HS-5 (cell line): Measurements from ENCODE around the gene ATP8B3.

Source experiments
- DNase-seq: peaks from one replicate; pipeline ENCODE4 v3.0.0-alpha.2; 2012; ENCODE audit warnings: low read depth

ATP8B3 gene

GRCh38 chr19:1811942-1812425, at the start of gene ATP8B3:
Gene ATP8B3, minus strand, starts transcription at chr19:1812276. Its CDS starts 540 bp downstream, at chr19:1811736.
- no peak for DNase-seq

GRCh38 chr19:1861599-1862031, 49.5 kb upstream of the ATP8B3 start:
- DNase-seq: no peak

- no peak for DNase-seq
These were observed 48.9 kb upstream of the ATP8B3 start for GRCh38 chr19:1860821-1861598.

- DNase-seq: no peak
These were observed 48.1 kb upstream of the ATP8B3 start for GRCh38 chr19:1860042-1860775.

GRCh38 chr19:1859331-1859781, 47.3 kb upstream of the ATP8B3 start:
- no peak for DNase-seq

- no peak for DNase-seq
These were observed 46.5 kb upstream of the ATP8B3 start for GRCh38 chr19:1858412-1859081.

GRCh38 chr19:1857648-1858326, 45.7 kb upstream of the ATP8B3 start:
- no peak for DNase-seq

GRCh38 chr19:1856698-1857603, 44.9 kb upstream of the ATP8B3 start:
- no peak for DNase-seq

GRCh38 chr19:1856345-1856697, 44.2 kb upstream of the ATP8B3 start:
- no peak for DNase-seq

GRCh38 chr19:1855828-1856255, 43.8 kb upstream of the ATP8B3 start:
- DNase-seq: no peak

GRCh38 chr19:1855040-1855827, 43.2 kb upstream of the ATP8B3 start:
- DNase-seq: no peak

GRCh38 chr19:1854542-1855039, 42.5 kb upstream of the ATP8B3 start:
- no peak for DNase-seq

- DNase-seq: no peak
These were observed 42.0 kb upstream of the ATP8B3 start for GRCh38 chr19:1854039-1854541.

GRCh38 chr19:1853295-1854038, 41.4 kb upstream of the ATP8B3 start:
- DNase-seq: no peak

GRCh38 chr19:1852581-1853128, 40.6 kb upstream of the ATP8B3 start:
- no peak for DNase-seq

- no peak for DNase-seq
These were observed 39.8 kb upstream of the ATP8B3 start for GRCh38 chr19:1851654-1852580.

- DNase-seq: no peak
These were observed 39.0 kb upstream of the ATP8B3 start for GRCh38 chr19:1850809-1851653.
